Measurements from ENCODE around the gene DOLK. TPM values are rescaled to one million over a fixed set of nuclear protein-coding genes. Genes with fewer than 3 reads are reported as not detected.

The DOLK gene
- total RNA-seq, 2 experiments from 2014 or later: 7.9 to 8.7 TPM

GRCh38 chr9:128927731-128928411 is 19.5 kb downstream of the DOLK start:
- Mint-ChIP-seq H3K4me1 (ENCODE audit: low read depth) (peaks cover 18% of the 10 kb centered on the region), H3K4me3 (no peak overlapping the region), H3K36me3 (ENCODE audit: low read depth) (no peaks in the 10 kb centered on the region), H3K27me3 (ENCODE audit: low read depth) (no peaks in the 10 kb centered on the region), H3K9me3 (ENCODE audit: insufficient read depth) (no peaks in the 10 kb centered on the region), H3K27ac (peak overlapping the region; percentile 47)
- ATAC-seq: peak; percentile 70
- ChIA-PET POLR2A (interaction anchor here (0.6 to 0.8 kb wide), 2 partner anchors 65 to 293 kb away, joined by 3 read pairs; no protein-coding TSS in a partner anchor), CTCF (interaction anchor here (0.6 to 8.7 kb wide), 31 partner anchors 9 to 273 kb away, joined by 3 to 160 read pairs (median 5); partner anchors contain the start of genes ENDOG, KYAT1, LRRC8A and SPOUT1)
- peak; percentile 62 for DNase-seq

- Mint-ChIP-seq H3K36me3 (ENCODE audit: low read depth) (peaks cover 4% of the 10 kb centered on the region), H3K4me3 (no peak overlapping the region), H3K4me1 (ENCODE audit: low read depth) (peaks cover 20% of the 10 kb centered on the region), H3K27me3 (ENCODE audit: low read depth) (no peaks in the 10 kb centered on the region), H3K9me3 (ENCODE audit: insufficient read depth) (no peaks in the 10 kb centered on the region), H3K27ac (no peak overlapping the region)
- CTCF ChIA-PET: interaction anchor here (0.9 to 8.7 kb wide), 4 partner anchors 27 to 71 kb away, joined by 3 to 160 read pairs (median 12); partner anchors contain the start of genes KYAT1 and LRRC8A
- POLR2A ChIA-PET: interaction anchor here (0.7 kb wide), 1 partner anchor 20 kb away, joined by 3 read pairs; no protein-coding TSS in a partner anchor
- no peak for ATAC-seq
- DNase-seq: no peak
Observed at GRCh38 chr9:128923493-128923883, 23.9 kb downstream of the DOLK start.

GRCh38 chr9:128921881-128922763 is 25.3 kb downstream of the DOLK start:
- Mint-ChIP-seq H3K27me3 (ENCODE audit: low read depth) (no peaks in the 10 kb centered on the region), H3K4me3 (no peak overlapping the region), H3K4me1 (ENCODE audit: low read depth) (peaks cover 11% of the 10 kb centered on the region), H3K36me3 (ENCODE audit: low read depth) (peaks cover 14% of the 10 kb centered on the region), H3K27ac (no peak overlapping the region), H3K9me3 (ENCODE audit: insufficient read depth) (no peaks in the 10 kb centered on the region)
- ChIA-PET CTCF (interaction anchor here (8.7 kb wide), 1 partner anchor 59 kb away, joined by 160 read pairs; no protein-coding TSS in a partner anchor), POLR2A (no interaction called here)
- no peak for DNase-seq
- peak; percentile 31 for ATAC-seq

- no peak for ATAC-seq
- DNase-seq: no peak
Observed at GRCh38 chr9:128920381-128921058, 26.9 kb downstream of the DOLK start, which contains the start of gene PHYHD1. PHYHD1 (plus strand) TSS chr9:128920982; CDS start chr9:128922324, 1,342 bp downstream.

GRCh38 chr9:128919402-128920089 is 27.9 kb downstream of the DOLK start:
- POLR2A ChIA-PET: interaction anchor here (1.1 kb wide), 1 partner anchor 37 kb away, joined by 3 read pairs; no protein-coding TSS in a partner anchor
- Mint-ChIP-seq H3K4me3 (no peak overlapping the region), H3K9me3 (ENCODE audit: insufficient read depth) (no peaks in the 10 kb centered on the region), H3K27me3 (ENCODE audit: low read depth) (no peaks in the 10 kb centered on the region), H3K36me3 (ENCODE audit: low read depth) (peaks cover 23% of the 10 kb centered on the region), H3K4me1 (ENCODE audit: low read depth) (peaks cover 2% of the 10 kb centered on the region), H3K27ac (peak overlapping the region; percentile 69)
- CTCF ChIA-PET: interaction anchor here (2.4 kb wide), 1 partner anchor 9 kb away, joined by 11 read pairs; no protein-coding TSS in a partner anchor
- ATAC-seq: no peak
- no peak for DNase-seq

More at GRCh38 chr9:128920381-128921058, 26.9 kb downstream of the DOLK start, which contains the start of gene PHYHD1:
- H3K9me3 Mint-ChIP-seq (ENCODE audit: insufficient read depth): no peaks in the 10 kb centered on the region
- peaks cover 22% of the 10 kb centered on the region for H3K36me3 Mint-ChIP-seq (ENCODE audit: low read depth)
- ChIA-PET CTCF (interaction anchor here (2.4 kb wide), 1 partner anchor 8 kb away, joined by 11 read pairs; no protein-coding TSS in a partner anchor), POLR2A (interaction anchor here (1.1 kb wide), 1 partner anchor 38 kb away, joined by 3 read pairs; no protein-coding TSS in a partner anchor)
- H3K4me3 Mint-ChIP-seq: no peak within 1 kb of the TSS
- peaks cover 4% of the 10 kb centered on the region for H3K4me1 Mint-ChIP-seq (ENCODE audit: low read depth)
- peak within 1 kb of the TSS; percentile 46 for H3K27ac Mint-ChIP-seq
- no peaks in the 10 kb centered on the region for H3K27me3 Mint-ChIP-seq (ENCODE audit: low read depth)

GRCh38 chr9:128918921-128919320 is 28.5 kb downstream of the DOLK start:
- Mint-ChIP-seq H3K4me3 (no peak overlapping the region), H3K27me3 (ENCODE audit: low read depth) (no peaks in the 10 kb centered on the region), H3K27ac (peak overlapping the region; percentile 69), H3K4me1 (ENCODE audit: low read depth) (peaks cover 7% of the 10 kb centered on the region), H3K9me3 (ENCODE audit: insufficient read depth) (no peaks in the 10 kb centered on the region), H3K36me3 (ENCODE audit: low read depth) (peaks cover 23% of the 10 kb centered on the region)
- POLR2A ChIA-PET: no interaction called here
- DNase-seq (no peak), ATAC-seq (no peak)
- CTCF ChIA-PET: interaction anchor here (2.4 kb wide), 1 partner anchor 9 kb away, joined by 11 read pairs; no protein-coding TSS in a partner anchor

- Mint-ChIP-seq H3K4me1 (ENCODE audit: low read depth) (peaks cover 23% of the 10 kb centered on the region), H3K36me3 (ENCODE audit: low read depth) (peaks cover 30% of the 10 kb centered on the region), H3K4me3 (no peak overlapping the region), H3K27ac (no peak overlapping the region), H3K27me3 (ENCODE audit: low read depth) (no peaks in the 10 kb centered on the region), H3K9me3 (ENCODE audit: insufficient read depth) (no peaks in the 10 kb centered on the region)
- ChIA-PET CTCF (interaction anchor here (3.6 kb wide), 1 partner anchor 11 kb away, joined by 14 read pairs; no protein-coding TSS in a partner anchor), POLR2A (no interaction called here)
- ATAC-seq (no peak), DNase-seq (no peak)
Observed at GRCh38 chr9:128917151-128917849, 30.1 kb downstream of the DOLK start.

- H3K27ac Mint-ChIP-seq: no peak overlapping the region
- H3K36me3 Mint-ChIP-seq (ENCODE audit: low read depth): peaks cover 30% of the 10 kb centered on the region
- H3K27me3 Mint-ChIP-seq (ENCODE audit: low read depth): no peaks in the 10 kb centered on the region
- DNase-seq (no peak), ATAC-seq (no peak)
- H3K4me3 Mint-ChIP-seq: no peak overlapping the region
- H3K4me1 Mint-ChIP-seq (ENCODE audit: low read depth): peaks cover 27% of the 10 kb centered on the region
- ChIA-PET CTCF (interaction anchor here (3.6 kb wide), 1 partner anchor 12 kb away, joined by 14 read pairs; no protein-coding TSS in a partner anchor), POLR2A (no interaction called here)
- H3K9me3 Mint-ChIP-seq (ENCODE audit: insufficient read depth): no peaks in the 10 kb centered on the region
Observed at GRCh38 chr9:128916745-128917144, 30.7 kb downstream of the DOLK start.

- H3K36me3 Mint-ChIP-seq (ENCODE audit: low read depth): peaks cover 30% of the 10 kb centered on the region
- no peak overlapping the region for H3K27ac Mint-ChIP-seq
- H3K4me3 Mint-ChIP-seq: no peak overlapping the region
- H3K4me1 Mint-ChIP-seq (ENCODE audit: low read depth): peaks cover 29% of the 10 kb centered on the region
- no peaks in the 10 kb centered on the region for H3K27me3 Mint-ChIP-seq (ENCODE audit: low read depth)
- DNase-seq: no peak
- ATAC-seq: no peak
- H3K9me3 Mint-ChIP-seq (ENCODE audit: insufficient read depth): no peaks in the 10 kb centered on the region
- ChIA-PET POLR2A (interaction anchor here (0.9 kb wide), 1 partner anchor 192 kb away, joined by 3 read pairs; the partner anchor contains the start of gene ZDHHC12), CTCF (interaction anchor here (3.6 kb wide), 1 partner anchor 12 kb away, joined by 14 read pairs; no protein-coding TSS in a partner anchor)
Observed at GRCh38 chr9:128916204-128916603, 31.2 kb downstream of the DOLK start.

Data from activated CD8-positive, alpha-beta T cell treated with anti-CD3 and anti-CD28 coated beads, Interleukin-2, amount 10 ng/mL, durations not matched to agents 7 days and 5 days (primary cell).